Fibroblast of skin of left quadriceps (primary cell): Measurements from ENCODE around the gene AGBL2.
"Not testable (repeated sequence)": the region's sequence is repeated elsewhere in the genome, so short reads cannot be mapped to it uniquely, and the experiment has no call there.

ENCODE experiments used
- DNase-seq, 2 experiments: peaks; one replicate each; pipeline ENCODE4 v3.0.0-alpha.2; 2013; ENCODE audit warnings: low read depth in 2 of 2

Gene AGBL2, protein sequence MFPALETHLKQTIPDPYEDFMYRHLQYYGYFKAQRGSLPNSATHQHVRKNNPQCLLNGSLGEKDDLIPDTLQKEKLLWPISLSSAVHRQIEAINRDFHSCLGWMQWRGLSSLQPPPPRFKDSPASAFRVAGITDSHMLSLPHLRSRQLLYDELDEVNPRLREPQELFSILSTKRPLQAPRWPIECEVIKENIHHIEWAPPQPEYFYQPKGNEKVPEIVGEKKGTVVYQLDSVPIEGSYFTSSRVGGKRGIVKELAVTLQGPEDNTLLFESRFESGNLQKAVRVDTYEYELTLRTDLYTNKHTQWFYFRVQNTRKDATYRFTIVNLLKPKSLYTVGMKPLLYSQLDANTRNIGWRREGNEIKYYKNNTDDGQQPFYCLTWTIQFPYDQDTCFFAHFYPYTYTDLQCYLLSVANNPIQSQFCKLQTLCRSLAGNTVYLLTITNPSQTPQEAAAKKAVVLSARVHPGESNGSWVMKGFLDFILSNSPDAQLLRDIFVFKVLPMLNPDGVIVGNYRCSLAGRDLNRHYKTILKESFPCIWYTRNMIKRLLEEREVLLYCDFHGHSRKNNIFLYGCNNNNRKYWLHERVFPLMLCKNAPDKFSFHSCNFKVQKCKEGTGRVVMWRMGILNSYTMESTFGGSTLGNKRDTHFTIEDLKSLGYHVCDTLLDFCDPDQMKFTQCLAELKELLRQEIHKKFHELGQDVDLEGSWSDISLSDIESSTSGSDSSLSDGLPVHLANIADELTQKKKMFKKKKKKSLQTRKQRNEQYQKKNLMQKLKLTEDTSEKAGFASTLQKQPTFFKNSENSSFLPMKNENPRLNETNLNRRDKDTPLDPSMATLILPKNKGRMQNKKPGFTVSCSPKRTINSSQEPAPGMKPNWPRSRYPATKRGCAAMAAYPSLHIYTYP

DNA sequence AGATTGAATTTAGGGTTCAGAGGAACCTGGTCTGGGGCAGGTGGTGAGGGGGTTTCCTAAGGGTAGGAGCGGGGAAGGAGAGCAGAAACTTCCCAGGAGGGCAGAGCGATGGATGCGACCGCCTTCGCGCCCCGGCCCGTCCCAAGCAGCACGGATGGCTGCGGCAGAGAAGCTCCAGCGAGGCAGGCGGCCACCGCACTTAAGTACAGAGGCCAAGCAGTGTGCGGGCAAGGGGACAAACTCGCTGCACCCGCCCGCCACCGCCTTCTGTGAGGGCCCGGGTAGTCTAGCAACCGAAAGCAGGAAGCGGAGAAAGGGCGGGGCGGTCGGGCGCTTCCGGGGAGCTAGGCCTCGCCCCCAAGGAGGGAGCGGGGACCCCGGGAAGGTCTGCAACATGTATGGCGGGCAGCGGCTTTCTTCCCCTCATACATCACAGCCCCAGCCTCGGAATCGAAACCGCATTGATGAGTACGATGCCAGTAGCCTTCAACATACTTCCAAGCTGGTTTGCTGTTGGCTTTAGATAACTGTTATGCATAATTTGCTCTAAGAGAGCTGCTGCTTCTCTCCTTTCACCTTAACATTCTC, at the start of gene AGBL2:
Gene AGBL2 (minus strand): TSS at position 288 of the 588 bp plus-strand sequence. CDS start 719 bp downstream, outside the sequence.
- DNase-seq = peak; percentile 15 to 25

DNA sequence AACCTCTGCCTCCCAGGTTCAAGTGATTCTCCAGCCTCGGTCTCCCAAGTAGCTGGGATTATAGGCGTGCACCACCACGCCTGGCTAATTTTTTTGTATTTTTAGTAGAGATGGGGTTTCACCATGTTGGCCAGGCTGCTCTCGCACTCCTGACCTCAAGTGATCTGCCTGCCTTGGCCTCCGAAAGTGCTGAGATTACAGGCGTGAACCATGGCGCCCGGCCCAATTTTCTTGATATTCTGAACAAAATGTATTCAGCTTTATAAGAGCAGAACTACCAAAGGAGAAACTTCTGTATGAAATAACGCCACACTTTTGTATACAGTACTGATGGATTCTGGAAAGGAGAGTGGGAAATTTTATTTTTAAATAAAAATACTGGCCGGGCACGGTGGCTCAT, 44.1 kb upstream of the AGBL2 start:
- not testable (repeated sequence) for DNase-seq

DNA sequence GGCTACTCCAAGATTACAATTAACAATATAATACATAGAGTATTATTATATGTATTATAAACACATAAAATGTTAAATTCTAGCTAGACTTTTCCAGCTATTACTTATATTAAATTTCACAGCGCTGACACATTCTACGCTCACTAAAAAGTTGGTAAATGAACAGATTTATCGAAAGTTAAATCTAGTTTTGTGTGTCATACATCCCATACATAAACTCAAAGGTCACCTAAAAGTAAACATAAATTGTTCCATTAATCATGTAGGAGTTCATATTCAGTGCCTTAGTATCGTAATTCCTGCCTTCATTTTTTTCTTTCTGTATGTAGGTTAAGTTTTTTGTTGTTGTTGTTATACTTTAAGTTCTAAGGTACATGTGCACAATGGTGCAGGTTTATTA, 41.0 kb upstream of the AGBL2 start:
- DNase-seq = no peak

DNA sequence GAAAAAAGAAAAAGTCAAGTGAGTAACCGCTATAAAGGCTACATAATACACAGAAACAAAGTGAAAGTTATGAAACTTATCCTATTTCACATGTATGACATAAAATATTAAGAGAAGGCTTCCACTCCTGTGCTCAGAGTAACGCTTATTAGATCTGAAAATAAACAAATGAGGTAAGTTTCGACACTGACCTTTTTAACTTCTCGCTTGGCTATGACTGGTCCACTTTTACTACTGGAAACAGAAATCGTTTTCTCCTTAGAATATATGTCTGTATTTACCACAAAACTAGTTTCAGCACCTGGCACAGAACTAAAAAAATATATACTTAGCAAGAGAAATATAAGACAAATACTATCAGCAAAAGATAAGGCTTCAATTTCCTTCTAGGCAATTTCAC, 35.6 kb upstream of the AGBL2 start:
- DNase-seq = no peak

DNA sequence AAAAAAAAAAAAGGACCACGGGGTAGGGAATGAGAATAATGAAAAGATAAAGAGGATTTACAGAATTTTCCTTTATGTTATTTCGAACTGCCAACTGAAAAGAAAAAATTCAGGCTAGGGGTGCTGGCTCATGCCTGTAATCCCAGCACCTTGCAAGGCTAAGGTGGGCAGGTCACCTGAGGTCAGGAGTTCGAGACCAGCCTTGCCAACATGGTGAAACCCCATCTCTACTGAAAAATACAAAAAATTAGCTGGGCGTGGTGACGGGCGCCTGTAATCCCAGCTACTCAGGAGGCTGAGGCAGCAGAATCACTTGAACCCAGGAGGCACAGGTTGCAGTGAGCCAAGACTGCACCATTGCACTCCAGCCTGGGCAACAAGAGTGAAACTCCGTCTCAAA, 27.3 kb upstream of the AGBL2 start:
- DNase-seq = not testable (repeated sequence)

DNA sequence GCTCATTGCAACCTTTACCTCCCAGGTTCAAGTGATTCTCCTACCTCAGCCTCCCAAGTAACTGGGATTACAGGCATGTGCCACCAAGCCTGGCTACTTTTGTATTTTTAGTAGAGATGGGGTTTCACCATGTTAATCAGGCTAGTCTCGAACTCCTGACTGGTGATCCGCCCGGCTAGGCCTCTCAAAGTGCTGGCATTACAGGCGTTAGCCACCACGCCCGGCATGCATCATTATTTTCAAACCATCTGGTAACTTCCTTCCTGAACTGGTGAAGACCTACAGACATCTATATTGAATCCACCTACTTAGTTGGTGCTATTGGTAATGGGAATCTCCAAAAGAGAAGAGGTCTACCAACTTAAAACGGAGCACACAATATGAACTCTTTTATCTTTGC, 22.6 kb upstream of the AGBL2 start:
- DNase-seq = not testable (repeated sequence)

DNA sequence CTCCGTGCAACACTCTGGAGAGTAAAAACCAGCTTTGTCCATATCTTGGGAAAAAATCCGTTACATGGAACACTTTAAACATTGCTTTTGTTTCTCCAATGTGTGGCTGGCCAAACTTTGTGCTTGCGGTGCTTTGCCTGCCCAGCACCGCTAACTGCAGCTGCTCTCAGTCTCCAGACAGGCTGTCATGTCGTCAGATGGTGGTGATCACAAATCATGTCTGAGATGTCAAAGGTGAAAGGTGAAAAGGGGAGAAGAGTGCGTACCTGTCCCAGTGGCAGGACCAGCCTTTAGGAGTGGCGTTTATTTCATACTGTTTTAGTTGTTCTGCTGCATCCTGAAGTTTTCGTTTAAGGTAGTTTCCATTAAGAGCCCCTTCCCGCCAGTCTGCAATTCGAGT, 17.1 kb upstream of the AGBL2 start:
- no peak for DNase-seq

DNA sequence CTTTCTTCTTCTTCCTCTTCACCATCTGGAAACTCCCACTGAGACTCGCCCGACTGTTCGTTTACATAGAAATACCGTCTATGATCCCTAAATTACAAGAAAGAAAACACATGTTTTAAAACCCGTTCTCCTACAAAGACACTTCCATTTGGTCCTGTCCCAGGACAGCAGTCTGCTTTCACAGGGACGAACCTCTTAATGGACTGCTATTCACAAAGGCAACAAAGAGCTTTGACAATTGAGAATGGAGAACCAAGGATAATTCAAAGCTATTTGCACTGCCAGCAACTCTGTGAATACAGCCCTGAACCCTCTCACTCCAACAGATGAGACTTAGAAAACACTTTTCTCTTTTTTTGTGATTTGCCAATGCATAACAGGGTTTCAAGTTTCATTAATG, 16.3 kb upstream of the AGBL2 start:
- DNase-seq = no peak

DNA sequence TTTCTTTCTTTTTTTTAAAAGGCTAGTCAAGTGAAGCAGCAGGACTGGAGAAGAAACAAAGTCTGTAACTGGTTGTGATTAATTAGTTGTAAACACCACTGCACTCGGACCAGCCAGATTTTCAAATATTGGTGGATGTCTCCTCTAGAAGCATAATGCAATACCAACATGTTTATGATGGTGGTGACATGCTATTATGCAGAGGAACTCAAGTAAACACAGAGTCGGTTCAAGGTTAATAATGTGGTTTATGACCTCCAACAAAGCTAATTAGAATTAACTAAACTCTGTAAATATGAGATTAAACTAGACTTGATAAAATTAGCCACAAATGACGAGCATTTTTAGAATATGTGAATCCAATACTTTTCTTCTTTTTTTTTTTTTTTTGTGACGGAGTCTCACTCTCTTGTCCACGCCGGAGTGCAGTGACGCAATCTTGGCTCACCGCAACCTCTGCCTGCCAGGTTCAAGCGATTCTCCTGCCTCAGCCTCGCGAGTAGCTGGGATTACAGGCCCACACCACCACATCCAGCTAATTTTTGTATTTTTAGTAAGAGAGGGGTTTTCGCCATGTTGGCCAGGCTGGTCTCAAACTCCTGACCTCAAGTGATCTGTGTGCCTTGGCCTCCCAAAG, 11.8 kb upstream of the AGBL2 start:
- DNase-seq = no peak

DNA sequence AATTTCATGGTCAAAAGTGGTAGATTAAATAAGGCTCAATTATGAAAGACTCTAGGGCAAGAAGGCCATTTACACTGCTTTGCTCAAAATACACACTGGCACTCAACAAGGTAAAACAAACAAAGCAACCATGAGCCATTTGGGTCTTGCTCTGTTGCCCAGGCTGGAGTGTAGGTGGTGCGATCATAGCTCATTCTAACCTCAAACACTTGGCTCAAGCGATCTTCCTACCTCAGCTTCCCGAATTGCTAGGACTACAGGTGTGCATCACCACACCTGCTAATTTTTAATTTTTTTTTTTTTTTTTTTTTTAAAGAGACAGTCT, 10.9 kb upstream of the AGBL2 start:
- DNase-seq = no peak

DNA sequence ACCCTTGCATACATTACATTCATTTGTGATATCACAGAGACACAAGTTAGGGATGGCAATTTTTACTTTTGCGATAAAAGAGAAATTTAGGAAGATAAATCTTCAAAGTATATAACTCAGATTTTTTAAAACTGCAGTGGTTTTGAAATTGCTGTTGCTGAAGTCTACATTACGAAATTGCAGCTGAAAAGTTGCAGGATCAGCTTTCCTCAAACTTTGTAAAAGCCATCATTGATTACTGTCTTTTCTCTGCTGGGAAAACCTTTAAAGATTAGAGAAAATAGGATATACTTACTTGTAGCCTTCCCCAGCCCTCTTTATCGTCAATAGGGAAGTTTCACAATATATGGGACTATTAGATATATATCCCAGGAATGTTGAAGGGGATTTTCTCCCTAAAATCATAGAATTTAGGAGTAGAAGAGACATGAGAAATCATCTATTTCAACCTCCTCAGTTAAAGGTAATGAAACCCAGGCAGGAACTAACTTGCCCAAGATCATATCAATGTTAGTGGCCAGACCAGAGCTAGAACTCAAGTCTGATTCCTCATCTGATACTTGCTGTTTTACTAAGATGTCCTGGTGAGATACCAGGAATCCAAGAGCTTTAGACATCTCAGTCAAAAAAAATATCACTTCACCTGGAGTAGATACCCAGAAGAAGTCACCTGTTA, 10.4 kb upstream of the AGBL2 start:
- DNase-seq = no peak

DNA sequence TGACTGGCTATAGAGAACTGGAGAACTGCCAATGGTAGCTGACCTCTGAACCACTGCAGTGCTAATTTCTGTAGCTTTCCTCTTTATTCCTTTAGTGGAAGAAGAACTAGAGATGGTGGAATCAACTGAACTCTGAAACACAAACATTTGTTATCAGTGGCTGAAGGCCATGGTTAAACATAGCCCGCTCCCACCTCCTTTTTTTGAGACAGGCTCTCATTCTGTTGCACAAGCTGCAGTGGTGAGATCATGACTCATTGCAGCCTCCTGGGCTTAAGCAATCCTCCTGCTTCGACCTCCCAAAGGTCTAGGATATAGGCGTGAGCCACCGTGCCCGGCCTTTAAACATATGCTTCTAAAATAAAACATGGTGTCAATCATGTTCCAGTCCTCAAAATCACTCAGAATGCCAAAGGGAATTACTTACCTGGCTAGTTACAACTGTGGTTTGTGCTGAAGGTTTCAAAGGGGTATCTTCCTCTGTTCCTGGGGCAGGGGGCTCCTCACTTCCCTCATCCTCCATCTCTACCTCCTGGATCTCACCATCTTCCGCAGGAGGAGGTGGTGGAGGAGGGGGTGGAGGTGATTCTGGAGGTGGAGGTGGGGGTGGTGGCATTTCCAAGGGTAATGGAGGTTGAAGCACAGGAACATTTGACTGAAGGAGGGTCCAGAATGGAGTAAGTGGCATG, 9.0 kb upstream of the AGBL2 start:
- DNase-seq = peak in 1 of 2 experiments; percentile 11

DNA sequence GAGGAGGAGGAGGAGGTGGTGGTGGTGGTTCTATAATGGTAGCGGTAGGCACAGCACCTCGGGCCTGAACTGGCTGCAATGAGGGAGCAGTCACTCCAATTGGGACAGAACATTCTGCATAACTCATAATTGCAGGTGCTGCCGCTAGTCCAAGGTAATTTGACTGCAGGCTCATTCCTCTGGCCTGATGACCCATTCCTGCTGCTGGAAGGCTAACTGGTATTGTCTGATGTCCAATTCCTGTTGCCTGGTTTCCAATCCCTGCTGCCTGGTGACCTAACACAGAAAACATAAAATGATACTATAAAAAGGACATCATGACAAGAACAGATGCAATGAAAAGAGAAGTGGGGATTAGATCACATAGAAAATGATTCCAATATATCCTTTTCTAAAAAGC, 7.9 kb upstream of the AGBL2 start:
- DNase-seq = no peak

DNA sequence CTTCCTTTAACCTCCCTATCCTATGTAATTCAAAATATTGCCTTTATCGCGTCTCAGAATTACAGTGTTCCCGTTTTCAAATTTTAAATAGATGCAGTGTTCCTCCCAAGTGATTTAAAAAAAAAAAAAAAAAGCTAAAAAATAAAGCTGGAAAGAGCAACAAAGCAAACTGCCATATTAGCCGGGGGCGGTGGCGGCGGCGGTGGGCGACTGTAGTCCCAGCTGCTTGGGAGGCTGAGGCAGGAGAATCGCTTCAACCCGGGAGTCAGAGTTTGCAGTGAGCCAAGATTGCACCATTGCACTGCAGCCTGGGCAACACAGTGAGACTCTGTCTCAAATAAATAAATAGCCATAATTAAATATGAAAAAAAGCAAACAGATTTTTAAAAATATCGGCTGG, 5.5 kb upstream of the AGBL2 start:
- no peak for DNase-seq

DNA sequence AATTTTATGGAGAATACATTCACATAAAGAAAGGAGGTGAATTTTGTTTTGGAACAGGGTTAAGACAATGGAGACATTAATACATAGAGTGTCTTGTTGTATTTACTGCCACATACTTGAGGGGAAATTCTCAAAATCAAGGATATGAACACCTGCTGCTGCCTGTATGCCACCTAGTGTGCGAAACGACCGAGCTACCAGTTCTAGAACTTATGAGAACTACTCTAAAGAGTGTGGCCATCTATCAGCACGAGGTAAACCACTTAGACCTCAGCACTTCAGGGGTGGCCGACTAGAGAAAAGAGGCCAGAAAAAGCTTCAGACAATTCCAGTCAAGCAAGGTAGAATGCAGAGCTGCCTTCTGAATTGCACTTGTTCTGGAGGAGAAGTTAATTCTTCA, 1.5 kb upstream of the AGBL2 start:
- DNase-seq = no peak

DNA sequence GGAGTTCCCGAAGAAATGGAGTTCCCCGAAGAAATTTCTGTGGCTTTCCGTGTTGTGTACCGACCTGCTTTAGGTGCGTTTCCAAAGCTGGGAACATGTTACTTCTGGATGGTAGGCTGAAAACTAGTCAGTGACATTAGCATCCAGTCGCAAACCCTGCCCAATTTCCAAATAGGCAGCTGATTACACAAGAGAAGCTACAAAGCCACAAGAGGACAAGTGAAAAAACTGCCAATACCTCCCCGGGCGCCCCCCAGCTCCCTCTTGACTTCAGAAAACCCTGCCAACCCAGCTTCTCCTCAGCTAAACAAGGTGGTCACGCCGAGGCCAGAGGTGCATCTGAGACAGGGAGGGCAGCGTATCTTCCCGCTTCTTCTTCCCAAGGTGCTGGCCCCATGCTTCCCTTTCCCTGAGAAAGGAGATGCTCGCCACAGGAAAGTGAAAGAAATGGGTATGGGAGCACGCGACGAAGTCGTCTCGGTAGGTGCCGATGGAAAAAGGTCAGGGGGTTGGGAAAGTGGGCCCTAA, 551 bp downstream of the AGBL2 start:
- DNase-seq = no peak

DNA sequence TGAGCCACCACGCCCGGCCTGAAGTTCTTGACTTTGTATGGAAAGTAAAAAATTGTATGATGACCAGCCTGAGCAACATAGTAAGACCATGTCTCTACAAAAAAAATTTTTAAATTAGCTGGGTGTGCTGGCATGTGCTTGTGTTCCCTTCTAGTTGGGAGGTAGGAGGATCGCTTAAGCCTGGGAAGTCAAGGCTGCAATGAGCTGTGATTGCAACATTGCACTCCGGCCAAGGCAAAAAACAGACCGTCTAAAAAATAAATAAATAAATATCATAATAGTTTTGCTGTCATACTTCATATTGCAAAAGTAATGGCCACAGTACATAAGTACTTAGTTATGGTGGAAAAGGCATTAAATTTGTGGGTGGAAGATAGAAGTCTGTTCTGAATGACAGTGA, 3.4 kb downstream of the AGBL2 start:
- no peak for DNase-seq

DNA sequence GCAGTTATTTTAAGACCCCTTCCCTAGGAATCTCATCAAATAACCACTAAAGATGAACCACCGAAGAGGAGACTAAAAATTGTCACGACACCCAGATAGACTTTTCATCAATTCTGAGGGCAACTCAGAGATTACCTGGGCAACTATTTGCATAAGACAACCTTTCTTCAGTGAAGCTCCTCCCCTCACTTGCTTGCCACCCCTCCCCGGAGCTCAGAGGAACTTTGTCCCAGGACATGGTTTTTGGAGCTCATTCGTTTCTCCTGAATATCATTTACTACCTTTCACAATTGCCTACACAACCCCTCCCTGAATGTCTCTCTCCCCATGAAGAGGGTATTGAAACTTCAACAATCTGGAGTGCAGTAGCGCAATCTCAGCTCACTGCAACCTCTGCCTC, 3.9 kb downstream of the AGBL2 start:
- DNase-seq = no peak

DNA sequence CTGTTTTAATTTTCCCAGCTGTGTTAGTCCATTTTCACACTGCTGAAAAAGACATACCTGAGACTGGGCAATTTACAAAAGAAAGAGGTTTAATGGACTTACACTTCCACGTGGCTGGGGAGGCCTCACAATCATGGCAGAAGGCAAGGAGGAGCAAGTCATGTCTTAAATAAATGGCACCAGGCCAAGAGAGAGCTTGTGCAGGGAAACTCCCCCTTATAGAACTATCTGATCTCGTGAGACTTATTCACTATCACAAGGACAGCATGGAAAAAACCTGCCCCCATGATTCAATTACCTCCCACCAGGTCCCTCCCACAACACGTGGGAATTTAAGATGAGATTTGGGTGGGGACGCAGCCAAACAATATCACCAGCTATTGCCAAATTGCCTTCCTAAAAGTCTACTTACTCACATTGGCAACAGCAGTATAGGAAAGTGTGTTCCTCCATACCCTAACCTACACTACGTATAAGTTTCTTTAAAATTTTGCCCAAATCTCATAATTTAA, 7.8 kb downstream of the AGBL2 start:
- DNase-seq = not testable (repeated sequence)

DNA sequence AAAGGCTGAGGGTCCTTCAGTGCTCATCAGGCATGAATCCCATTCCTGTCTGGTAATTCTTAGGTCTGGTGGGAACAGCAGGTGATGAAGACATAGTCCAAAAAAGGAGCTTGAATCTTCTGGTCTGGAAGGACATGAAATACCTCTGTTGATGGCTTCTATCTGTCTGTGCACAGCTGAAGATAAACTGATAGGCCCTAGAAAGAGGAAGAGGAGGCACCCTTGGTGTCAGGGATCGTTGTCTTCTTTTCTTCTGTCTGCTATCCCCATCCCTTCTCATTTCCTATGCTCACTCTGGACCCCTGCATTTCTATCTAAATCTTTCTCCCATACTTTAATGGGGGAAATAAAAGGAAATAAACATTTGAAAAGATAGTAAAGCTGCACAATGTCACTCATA, 9.4 kb downstream of the AGBL2 start:
- DNase-seq = no peak

DNA sequence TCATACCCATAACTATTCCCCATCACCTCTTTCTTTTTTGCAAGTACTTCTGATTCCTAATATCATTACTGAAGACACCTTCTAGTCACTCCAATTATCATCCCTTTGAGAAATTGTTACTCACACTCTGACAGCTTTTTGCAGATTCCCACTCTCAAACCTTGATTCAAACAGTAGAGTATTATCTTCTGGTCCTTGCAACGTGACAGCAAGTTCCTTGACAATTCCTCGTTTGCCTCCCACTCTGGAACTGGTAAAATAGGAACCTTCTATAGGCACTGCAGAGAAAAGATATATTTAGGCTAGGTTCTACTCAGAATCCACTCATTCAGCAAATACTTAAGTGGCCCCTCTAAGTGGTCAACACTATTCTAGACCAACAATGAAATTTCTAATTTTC, 23.2 kb downstream of the AGBL2 start:
- DNase-seq = no peak
